ENCODE data around the gene KIF18A.
"Not testable (repeated sequence)": the region's sequence is repeated elsewhere in the genome, so short reads cannot be mapped to it uniquely, and the experiment has no call there.

KIF18A gene

GRCh38 chr11:28107191-28107749, 686 bp downstream of the KIF18A start:
- in situ Hi-C loops (cut with MboI; ENCODE audit: low sequenced_read_pairs): no loop called here

- in situ Hi-C loops (cut with MboI; ENCODE audit: low sequenced_read_pairs): no loop called here
These were observed 1.5 kb downstream of the KIF18A start for GRCh38 chr11:28106353-28107043.

- in situ Hi-C loops (cut with MboI; ENCODE audit: low sequenced_read_pairs): no loop called here
These were observed 2.1 kb downstream of the KIF18A start for GRCh38 chr11:28105869-28106268.

GRCh38 chr11:28104984-28105383, 3.0 kb downstream of the KIF18A start:
- in situ Hi-C loops (cut with MboI; ENCODE audit: low sequenced_read_pairs): no loop called here

- in situ Hi-C loops (cut with MboI; ENCODE audit: low sequenced_read_pairs): no loop called here
These were observed 3.5 kb downstream of the KIF18A start for GRCh38 chr11:28104425-28104824.

GRCh38 chr11:28102300-28102699, 5.7 kb downstream of the KIF18A start:
- in situ Hi-C loops (cut with MboI; ENCODE audit: low sequenced_read_pairs): not testable (repeated sequence)

- in situ Hi-C loops (cut with MboI; ENCODE audit: low sequenced_read_pairs): no loop called here
These were observed 7.3 kb downstream of the KIF18A start for GRCh38 chr11:28100665-28101064.

GRCh38 chr11:28099715-28100114, 8.2 kb downstream of the KIF18A start:
- in situ Hi-C loops (cut with MboI; ENCODE audit: low sequenced_read_pairs): no loop called here

- in situ Hi-C loops (cut with MboI; ENCODE audit: low sequenced_read_pairs): no loop called here
These were observed 9.7 kb downstream of the KIF18A start for GRCh38 chr11:28098257-28098656.

GRCh38 chr11:28092786-28093185, 15.2 kb downstream of the KIF18A start:
- in situ Hi-C loops (cut with MboI; ENCODE audit: low sequenced_read_pairs): no loop called here

- in situ Hi-C loops (cut with MboI; ENCODE audit: low sequenced_read_pairs): no loop called here
These were observed 17.8 kb downstream of the KIF18A start for GRCh38 chr11:28090052-28090749.

- in situ Hi-C loops (cut with MboI; ENCODE audit: low sequenced_read_pairs): no loop called here
These were observed 18.6 kb downstream of the KIF18A start for GRCh38 chr11:28089378-28089777.

- in situ Hi-C loops (cut with MboI; ENCODE audit: low sequenced_read_pairs): not testable (repeated sequence)
These were observed 20.3 kb downstream of the KIF18A start for GRCh38 chr11:28087693-28088092.

- in situ Hi-C loops (cut with MboI; ENCODE audit: low sequenced_read_pairs): not testable (repeated sequence)
These were observed 20.8 kb downstream of the KIF18A start for GRCh38 chr11:28087192-28087591.

GRCh38 chr11:28086569-28086968, 21.4 kb downstream of the KIF18A start:
- in situ Hi-C loops (cut with MboI; ENCODE audit: low sequenced_read_pairs): no loop called here

GRCh38 chr11:28083118-28083517, 24.8 kb downstream of the KIF18A start:
- in situ Hi-C loops (cut with MboI; ENCODE audit: low sequenced_read_pairs): no loop called here

- in situ Hi-C loops (cut with MboI; ENCODE audit: low sequenced_read_pairs): no loop called here
These were observed 30.4 kb downstream of the KIF18A start for GRCh38 chr11:28077521-28077920.

GRCh38 chr11:28072321-28072720, 35.6 kb downstream of the KIF18A start:
- in situ Hi-C loops (cut with MboI; ENCODE audit: low sequenced_read_pairs): no loop called here

GRCh38 chr11:28071305-28071704, 36.7 kb downstream of the KIF18A start:
- in situ Hi-C loops (cut with MboI; ENCODE audit: low sequenced_read_pairs): no loop called here

GRCh38 chr11:28058333-28058732, 49.6 kb downstream of the KIF18A start:
- in situ Hi-C loops (cut with MboI; ENCODE audit: low sequenced_read_pairs): no loop called here

- in situ Hi-C loops (cut with MboI; ENCODE audit: low sequenced_read_pairs): no loop called here
These were observed 53.1 kb downstream of the KIF18A start for GRCh38 chr11:28054821-28055220.
